ENCODE results near the gene SGF29.
"Not testable (repeated sequence)": the region's sequence is repeated elsewhere in the genome, so short reads cannot be mapped to it uniquely, and the experiment has no call there.

GRCh38 chr16:28616224-28616577, 62.5 kb downstream of the SGF29 start:
- not testable (repeated sequence) for TF ChIP-seq CTCF (IDR thresholded peaks at IDR 0.05 in 8 of 11, conservative IDR thresholded peaks at IDR 0.05 in 3 of 11); POLR2AphosphoS5 (IDR thresholded peaks at IDR 0.05)

All from spleen (tissue), 7 donors.